Loucy (cell line): ENCODE results near the gene TCTN1.

ENCODE experiments used
- EZH2phosphoT487 ChIP-seq: fragments of 200-600 bp; IDR thresholded peaks from 2 replicates; pipeline ENCODE4 v1.6.1; 2018; ENCODE audit warnings: antibody characterized with exemption, mild to moderate bottlenecking, moderate library complexity, borderline replicate concordance
- TF ChIP-seq, protein P1 (sequence below): fragments of 200-600 bp; sonication (generic); conservative IDR thresholded peaks from 2 replicates; pipeline ENCODE4 v1.5.1; 2014; ENCODE audit warnings: mild to moderate bottlenecking, antibody characterized with exemption, low read length

DNA sequence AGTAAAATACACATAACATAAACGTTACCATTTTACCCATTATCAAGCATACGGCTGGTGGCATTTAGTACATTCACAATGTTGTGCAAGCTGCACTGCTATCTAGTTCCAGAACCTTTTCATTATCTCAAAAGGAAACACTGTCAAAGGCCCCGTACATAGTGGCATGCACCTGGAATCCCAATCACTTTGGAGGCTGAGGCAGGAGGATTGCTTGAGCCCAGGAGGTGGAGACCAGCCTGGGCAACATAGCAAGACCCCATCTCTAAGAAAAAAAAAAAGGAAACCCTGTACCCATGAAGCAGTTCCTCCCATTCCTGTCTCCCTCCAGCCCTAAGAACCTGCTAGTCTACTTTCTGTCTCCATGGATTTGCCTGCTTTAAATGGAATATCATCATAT is 82.4 kb downstream of the TCTN1 start:
- TF ChIP-seq EZH2phosphoT487: no peak
- TF ChIP-seq, protein P1, sequence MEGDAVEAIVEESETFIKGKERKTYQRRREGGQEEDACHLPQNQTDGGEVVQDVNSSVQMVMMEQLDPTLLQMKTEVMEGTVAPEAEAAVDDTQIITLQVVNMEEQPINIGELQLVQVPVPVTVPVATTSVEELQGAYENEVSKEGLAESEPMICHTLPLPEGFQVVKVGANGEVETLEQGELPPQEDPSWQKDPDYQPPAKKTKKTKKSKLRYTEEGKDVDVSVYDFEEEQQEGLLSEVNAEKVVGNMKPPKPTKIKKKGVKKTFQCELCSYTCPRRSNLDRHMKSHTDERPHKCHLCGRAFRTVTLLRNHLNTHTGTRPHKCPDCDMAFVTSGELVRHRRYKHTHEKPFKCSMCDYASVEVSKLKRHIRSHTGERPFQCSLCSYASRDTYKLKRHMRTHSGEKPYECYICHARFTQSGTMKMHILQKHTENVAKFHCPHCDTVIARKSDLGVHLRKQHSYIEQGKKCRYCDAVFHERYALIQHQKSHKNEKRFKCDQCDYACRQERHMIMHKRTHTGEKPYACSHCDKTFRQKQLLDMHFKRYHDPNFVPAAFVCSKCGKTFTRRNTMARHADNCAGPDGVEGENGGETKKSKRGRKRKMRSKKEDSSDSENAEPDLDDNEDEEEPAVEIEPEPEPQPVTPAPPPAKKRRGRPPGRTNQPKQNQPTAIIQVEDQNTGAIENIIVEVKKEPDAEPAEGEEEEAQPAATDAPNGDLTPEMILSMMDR: no peak
